ENCODE data around the gene VMA21.

Gene VMA21

DNA sequence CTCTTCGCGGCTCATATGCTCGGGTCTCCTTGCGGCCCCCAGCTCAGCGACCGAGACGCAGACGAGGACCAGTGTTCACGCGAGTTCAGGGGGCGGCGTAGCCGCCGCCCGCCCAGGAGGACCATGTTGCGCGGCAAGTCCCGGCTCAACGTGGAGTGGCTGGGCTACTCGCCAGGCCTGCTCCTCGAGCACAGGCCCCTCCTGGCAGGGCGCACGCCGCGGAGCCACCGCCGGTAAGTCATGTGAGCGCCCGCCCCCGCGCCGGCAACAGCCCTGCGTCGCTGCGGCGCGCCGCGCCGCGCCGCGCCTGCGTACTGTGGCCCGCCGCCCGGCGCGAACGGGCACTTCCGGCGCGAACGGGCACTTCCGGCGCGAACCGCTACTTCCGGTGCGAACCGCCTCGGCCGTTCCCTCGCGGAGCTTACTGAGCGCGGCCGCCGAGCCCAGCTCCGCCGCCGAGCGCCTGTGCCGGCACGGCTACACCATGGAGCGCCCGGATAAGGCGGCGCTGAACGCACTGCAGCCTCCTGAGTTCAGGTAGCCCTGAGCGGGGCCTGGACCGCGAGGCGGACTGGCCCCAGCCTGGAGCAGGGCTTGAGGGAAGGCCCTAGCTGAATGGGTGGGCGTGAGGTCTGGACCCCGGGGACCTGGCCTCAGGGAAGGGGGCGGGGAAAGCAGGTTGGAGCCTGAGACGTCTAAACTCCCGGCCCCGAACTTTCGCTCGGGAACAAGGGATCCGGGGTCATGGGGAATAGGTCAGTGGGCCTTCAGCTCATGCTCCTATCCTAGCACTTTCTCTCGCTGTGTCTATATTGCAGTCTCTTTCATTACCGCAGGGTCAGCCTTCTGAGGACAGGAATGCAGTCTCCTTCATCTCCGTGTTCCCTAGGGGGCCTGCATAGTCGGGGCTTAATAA, at the start of gene VMA21:
Gene VMA21 (plus strand): TSS at position 382 of the 916 bp plus-strand sequence. CDS start 103 bp downstream, at position 485.
- DNase-seq (ENCODE audit: low spot score), result peak; percentile 82

GRCh38 chrX:151359341-151359740, 37.7 kb upstream of the VMA21 start:
- peak; percentile 7 for DNase-seq (ENCODE audit: low spot score)

GRCh38 chrX:151359931-151360871, 36.8 kb upstream of the VMA21 start:
- DNase-seq (ENCODE audit: low spot score), result peak; percentile 58

- no peak for DNase-seq (ENCODE audit: low spot score)
Observed at GRCh38 chrX:151363316-151363715, 33.7 kb upstream of the VMA21 start.

GRCh38 chrX:151365579-151365978, 31.4 kb upstream of the VMA21 start:
- no peak for DNase-seq (ENCODE audit: low spot score)

GRCh38 chrX:151370906-151371305, 26.1 kb upstream of the VMA21 start:
- peak; percentile 71 for DNase-seq (ENCODE audit: low spot score)

- no peak for DNase-seq (ENCODE audit: low spot score)
Observed at GRCh38 chrX:151384807-151385206, 12.2 kb upstream of the VMA21 start.

GRCh38 chrX:151386838-151387459, 10.1 kb upstream of the VMA21 start:
- DNase-seq (ENCODE audit: low spot score), result no peak

DNA sequence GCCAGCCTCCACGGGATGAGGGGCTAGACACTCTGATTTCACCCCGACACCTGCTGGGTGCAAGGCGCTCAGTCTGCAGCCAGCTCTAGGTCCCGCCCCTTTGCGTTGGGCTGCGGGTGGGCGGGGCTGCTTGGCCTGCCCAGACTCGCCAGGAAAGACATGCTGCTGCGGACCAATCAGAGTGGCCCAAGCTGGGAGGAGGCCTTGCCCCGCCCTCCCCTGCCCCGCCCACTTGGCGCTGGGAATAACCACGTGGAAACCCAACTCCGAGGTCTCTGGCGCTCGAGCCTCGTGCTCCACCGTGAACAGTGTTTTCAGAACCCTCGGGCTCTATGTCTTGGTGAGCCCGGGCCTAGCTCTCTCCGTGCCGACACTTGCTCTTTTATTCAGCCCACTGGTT, 5.3 kb upstream of the VMA21 start:
- DNase-seq (ENCODE audit: low spot score), result peak; percentile 58

DNA sequence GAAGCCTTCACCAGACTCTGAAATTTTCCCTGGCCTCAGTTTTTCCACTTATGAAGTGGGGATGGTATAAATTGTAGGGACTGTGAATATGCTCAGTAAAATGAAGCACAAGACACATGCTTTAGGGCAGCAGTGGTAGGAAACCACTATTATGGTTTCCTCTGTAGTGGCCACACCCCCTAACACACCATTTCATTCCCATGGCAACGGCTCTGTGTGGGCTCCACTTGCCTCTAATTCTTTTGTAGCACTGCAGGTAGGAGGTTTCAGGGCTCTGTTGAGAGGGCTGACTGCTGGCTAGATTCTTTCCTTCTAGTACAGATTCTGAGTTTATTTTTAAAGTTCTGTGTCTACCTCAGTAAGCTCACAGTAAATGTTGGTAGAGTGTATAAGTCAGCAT, 3.5 kb upstream of the VMA21 start:
- peak; percentile 22 for DNase-seq (ENCODE audit: low spot score)

GRCh38 chrX:151396042-151396824, 773 bp upstream of the VMA21 start:
- DNase-seq (ENCODE audit: low spot score), result no peak

GRCh38 chrX:151397741-151398070, 700 bp downstream of the VMA21 start:
- DNase-seq (ENCODE audit: low spot score), result no peak

DNA sequence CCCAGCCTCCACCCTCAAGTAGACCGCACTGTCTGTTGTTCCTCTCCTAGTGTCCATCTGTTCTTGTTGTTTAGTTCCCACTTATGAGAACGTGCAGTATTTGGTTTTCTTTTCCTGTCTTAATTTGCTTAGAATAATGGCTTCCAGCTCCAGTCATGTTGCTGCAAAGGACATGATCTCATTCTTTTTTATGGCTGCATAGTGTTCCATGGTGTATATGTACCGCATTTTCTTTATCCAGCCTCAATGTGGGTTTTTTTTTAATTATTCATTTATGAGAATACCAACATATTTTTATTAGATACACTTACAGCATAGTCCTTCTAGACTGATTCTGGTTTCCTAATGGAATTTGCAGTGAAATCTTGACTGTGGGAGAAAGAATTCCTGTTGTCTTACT, 1.3 kb downstream of the VMA21 start:
- no peak for DNase-seq (ENCODE audit: low spot score)

DNA sequence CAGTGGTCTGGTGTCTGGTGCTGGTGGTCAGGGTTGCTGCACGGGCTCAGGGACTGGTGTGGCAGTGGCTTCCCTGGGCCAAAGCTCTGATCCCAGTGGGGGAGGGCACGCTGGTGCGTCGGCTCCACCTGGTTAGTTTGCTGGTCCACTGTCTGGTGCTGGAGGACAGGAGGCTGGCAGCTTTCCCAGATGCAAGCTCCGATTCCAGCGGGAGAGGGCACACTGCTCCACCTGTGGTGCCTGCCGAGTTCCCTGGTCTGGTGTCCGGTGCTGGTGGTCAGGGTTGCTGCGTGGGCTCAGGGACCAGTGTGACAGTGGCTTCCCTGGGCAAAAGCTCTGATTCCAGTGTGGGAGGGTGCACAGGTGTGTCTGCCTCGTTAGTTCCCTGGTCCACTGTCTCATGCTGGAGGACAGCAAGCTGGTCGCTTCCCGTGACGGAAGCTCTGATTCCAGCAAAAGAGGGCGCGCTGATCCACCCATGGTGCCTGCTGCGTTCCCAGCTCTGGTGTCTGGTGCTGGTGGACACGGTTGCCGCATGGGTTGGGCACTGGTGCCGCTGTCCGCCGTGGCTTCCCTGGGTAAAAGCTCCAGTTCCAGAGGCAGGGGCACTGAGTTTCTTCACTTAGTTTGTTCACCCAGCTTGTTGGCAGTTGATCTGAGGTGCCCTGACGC, 5.8 kb downstream of the VMA21 start:
- no peak for DNase-seq (ENCODE audit: low spot score)

GRCh38 chrX:151416579-151416978, 19.6 kb downstream of the VMA21 start:
- DNase-seq (ENCODE audit: low spot score), result no peak

DNA sequence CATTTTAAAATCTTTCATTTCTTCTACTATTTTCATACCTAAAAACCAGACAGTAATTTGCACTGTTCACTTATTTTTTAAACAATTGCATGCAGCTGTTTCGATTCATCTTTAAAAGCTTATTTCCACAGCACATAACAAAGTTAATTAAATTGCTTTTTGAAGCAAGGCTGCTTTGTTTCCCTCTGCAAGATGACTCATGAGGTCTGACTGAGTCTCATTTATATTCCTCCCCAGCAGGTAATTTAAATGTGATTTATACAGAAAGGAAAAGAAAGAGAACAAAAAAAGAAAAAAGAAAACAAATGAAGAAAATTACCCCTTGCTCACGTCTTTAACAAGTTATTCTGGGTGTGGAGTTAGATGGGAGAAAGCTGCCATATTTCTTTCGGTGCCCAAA, 22.8 kb downstream of the VMA21 start:
- no peak for DNase-seq (ENCODE audit: low spot score)

GRCh38 chrX:151424505-151424904, 27.5 kb downstream of the VMA21 start:
- no peak for DNase-seq (ENCODE audit: low spot score)

DNA sequence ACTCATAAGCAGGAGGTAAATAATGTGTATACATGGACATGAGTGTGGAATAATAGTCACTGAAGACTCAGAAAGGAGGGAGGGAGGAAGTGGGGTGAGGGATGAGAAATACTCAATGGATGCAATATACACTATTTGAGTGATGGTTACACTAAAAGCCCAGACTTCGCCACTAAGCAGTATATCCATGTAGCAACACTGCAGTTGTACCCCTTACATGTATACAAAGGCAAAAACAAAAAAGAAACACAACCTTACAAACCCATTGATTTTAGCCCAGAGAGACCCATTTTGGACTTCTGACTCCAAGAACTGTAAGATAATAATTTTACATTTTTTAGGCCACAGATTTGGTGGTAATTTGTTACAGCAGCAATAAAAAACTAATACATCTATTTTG, 51.5 kb downstream of the VMA21 start:
- DNase-seq (ENCODE audit: low spot score), result no peak

- DNase-seq (ENCODE audit: low spot score), result no peak
Observed at GRCh38 chrX:151458824-151459223, 61.8 kb downstream of the VMA21 start.
